Thoracic aorta (tissue), 2 donors: Measurements from ENCODE around the gene SYNM. TPM values are rescaled to one million over a fixed set of nuclear protein-coding genes. Genes with fewer than 3 reads are reported as not detected.

ENCODE experiments used
- ATAC-seq: fragments of 150-250 bp; one replicate; pipeline ENCODE4 v1.8.0; 2017; ENCODE audit warnings: low read depth; ENCODE audit not compliant: insufficient number of reproducible peaks, low FRiP score
- DNase-seq: peaks from one replicate; pipeline ENCODE4 v3.0.0-alpha.2; 2020; ENCODE audit warnings: low spot score
- H3K27ac ChIP-seq, 2 donors: fragments of 200-600 bp; sonication (generic); 1 replicate in 1 of 2; 2 replicates in 1 of 2; pipeline ENCODE4 v1.5.1; 2016; ENCODE audit warnings: mild to moderate bottlenecking in 2 of 2, moderate library complexity in 2 of 2
- H3K27me3 ChIP-seq: fragments of 200-600 bp; sonication (generic); replicated peaks from 2 replicates; pipeline ENCODE4 v1.6.0; 2016; ENCODE audit warnings: mild to moderate bottlenecking; ENCODE audit not compliant: insufficient read depth
- H3K36me3 ChIP-seq: fragments of 200-600 bp; sonication (generic); one replicate; pipeline ENCODE4 v1.5.1; 2016
- H3K4me1 ChIP-seq, 2 donors: fragments of 200-600 bp; sonication (generic); 1 replicate in 1 of 2; 2 replicates in 1 of 2; pipeline versions ENCODE4 v1.5.1 to v1.6.0; 2016; ENCODE audit warnings: low read depth in 2 of 2, mild to moderate bottlenecking in 1 of 2; ENCODE audit not compliant: control insufficient read depth in 1 of 2
- H3K4me3 ChIP-seq: fragments of 200-600 bp; sonication (generic); 2 replicates; pipeline ENCODE4 v1.5.1; 2016; ENCODE audit warnings: mild to moderate bottlenecking
- H3K9me3 ChIP-seq: fragments of 200-600 bp; sonication (generic); 2 replicates; pipeline ENCODE4 v1.5.1; 2016
- total RNA-seq, 2 donors: library from RNA; depleted of rRNA; stranded (reverse); fragments of >200 nt; gene quantifications; one replicate each; pipeline versions ENCODE4 v1.1.0 to v1.2.3, GENCODE V29; 2016
- TF ChIP-seq, protein P1 (sequence below): fragments of 200-600 bp; sonication (generic); IDR thresholded peaks from one replicate; pipeline ENCODE4 v1.5.1; 2019; ENCODE audit warnings: antibody characterized with exemption

The SYNM gene
- total RNA-seq, 2 donors from 2014 or later = 60.9 to 102 TPM

DNA sequence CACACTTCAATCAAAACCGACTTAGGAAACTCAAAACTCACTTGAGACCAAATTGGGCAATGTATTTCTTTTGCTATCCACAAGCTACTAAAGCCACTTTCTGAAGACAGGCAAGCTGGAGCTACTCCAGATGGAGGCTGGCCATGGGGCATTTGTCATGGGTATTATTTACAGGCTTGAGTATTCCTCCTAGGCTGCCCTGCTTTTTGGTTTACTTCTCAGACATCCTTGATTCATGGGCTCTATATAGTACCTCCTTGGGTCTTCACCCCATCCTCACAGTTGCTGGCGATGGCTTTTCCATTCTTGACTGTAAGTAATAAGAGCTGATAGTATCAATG lies 18.6 kb upstream of the SYNM start:
- ATAC-seq = no peak
- H3K36me3 ChIP-seq = no peaks in the 10 kb centered on the region
- no peaks in the 10 kb centered on the region for H3K4me1 ChIP-seq
- no peaks in the 10 kb centered on the region for H3K27me3 ChIP-seq
- no peak overlapping the region for H3K4me3 ChIP-seq
- H3K27ac ChIP-seq = no peak overlapping the region
- TF ChIP-seq, protein P1, sequence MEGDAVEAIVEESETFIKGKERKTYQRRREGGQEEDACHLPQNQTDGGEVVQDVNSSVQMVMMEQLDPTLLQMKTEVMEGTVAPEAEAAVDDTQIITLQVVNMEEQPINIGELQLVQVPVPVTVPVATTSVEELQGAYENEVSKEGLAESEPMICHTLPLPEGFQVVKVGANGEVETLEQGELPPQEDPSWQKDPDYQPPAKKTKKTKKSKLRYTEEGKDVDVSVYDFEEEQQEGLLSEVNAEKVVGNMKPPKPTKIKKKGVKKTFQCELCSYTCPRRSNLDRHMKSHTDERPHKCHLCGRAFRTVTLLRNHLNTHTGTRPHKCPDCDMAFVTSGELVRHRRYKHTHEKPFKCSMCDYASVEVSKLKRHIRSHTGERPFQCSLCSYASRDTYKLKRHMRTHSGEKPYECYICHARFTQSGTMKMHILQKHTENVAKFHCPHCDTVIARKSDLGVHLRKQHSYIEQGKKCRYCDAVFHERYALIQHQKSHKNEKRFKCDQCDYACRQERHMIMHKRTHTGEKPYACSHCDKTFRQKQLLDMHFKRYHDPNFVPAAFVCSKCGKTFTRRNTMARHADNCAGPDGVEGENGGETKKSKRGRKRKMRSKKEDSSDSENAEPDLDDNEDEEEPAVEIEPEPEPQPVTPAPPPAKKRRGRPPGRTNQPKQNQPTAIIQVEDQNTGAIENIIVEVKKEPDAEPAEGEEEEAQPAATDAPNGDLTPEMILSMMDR = no peak
- DNase-seq = no peak
- no peaks in the 10 kb centered on the region for H3K9me3 ChIP-seq

GRCh38 chr15:99087405-99087943 lies 17.4 kb upstream of the SYNM start:
- ATAC-seq (no peak), DNase-seq (no peak)
- H3K4me1 ChIP-seq = no peaks in the 10 kb centered on the region
- H3K4me3 ChIP-seq = no peak overlapping the region
- H3K27me3 ChIP-seq = no peaks in the 10 kb centered on the region
- H3K9me3 ChIP-seq = no peaks in the 10 kb centered on the region
- no peak overlapping the region for H3K27ac ChIP-seq
- no peaks in the 10 kb centered on the region for H3K36me3 ChIP-seq
- TF ChIP-seq, protein P1 = no peak

GRCh38 chr15:99090011-99090699 lies 14.7 kb upstream of the SYNM start:
- ATAC-seq (no peak), DNase-seq (no peak)

GRCh38 chr15:99090938-99091337 lies 13.9 kb upstream of the SYNM start:
- Histone ChIP-seq H3K27me3 (no peaks in the 10 kb centered on the region), H3K4me1 (no peaks in the 10 kb centered on the region), H3K4me3 (no peak overlapping the region), H3K9me3 (no peaks in the 10 kb centered on the region), H3K27ac (no peak overlapping the region), H3K36me3 (no peaks in the 10 kb centered on the region)
- ATAC-seq (no peak), DNase-seq (no peak)
- TF ChIP-seq, protein P1 = no peak

More at GRCh38 chr15:99090011-99090699, 14.7 kb upstream of the SYNM start:
- Histone ChIP-seq H3K36me3 (no peaks in the 10 kb centered on the region), H3K27ac (no peak overlapping the region), H3K9me3 (no peaks in the 10 kb centered on the region), H3K27me3 (no peaks in the 10 kb centered on the region), H3K4me1 (no peaks in the 10 kb centered on the region), H3K4me3 (no peak overlapping the region)
- TF ChIP-seq, protein P1 = no peak

DNA sequence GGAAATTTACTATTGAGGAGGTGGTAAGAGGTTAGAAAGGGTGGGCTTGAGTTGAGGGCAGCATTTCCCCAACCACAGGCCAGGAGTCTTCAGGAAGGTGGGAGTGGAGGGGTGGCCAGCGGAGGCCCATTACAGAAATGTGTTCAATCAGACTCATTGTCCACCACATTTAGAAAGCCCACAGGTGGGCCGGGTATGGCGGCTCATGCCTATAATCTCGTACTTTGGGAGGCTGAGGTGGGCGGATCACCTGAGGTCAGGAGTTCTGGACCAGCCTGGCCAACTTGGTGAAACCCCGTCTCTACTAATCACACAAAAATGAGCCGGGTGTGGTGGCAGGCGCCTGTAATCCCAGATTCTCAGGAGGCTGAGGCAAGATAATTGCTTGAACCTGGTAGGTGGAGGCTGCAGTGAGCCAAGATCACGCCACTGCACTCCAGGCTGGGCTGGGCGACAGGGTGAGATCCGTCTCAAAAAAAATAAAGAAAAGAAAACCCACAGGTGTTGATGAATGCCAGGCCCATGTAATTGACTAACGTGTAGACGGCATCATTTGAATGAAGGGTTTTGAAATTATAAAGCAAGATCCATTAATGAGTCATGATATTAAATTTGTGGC lies 12.2 kb upstream of the SYNM start:
- Histone ChIP-seq H3K27ac (no peak overlapping the region), H3K9me3 (no peaks in the 10 kb centered on the region), H3K27me3 (no peaks in the 10 kb centered on the region), H3K4me1 (no peaks in the 10 kb centered on the region), H3K4me3 (no peak overlapping the region), H3K36me3 (no peaks in the 10 kb centered on the region)
- no peak for ATAC-seq
- no peak for DNase-seq
- TF ChIP-seq, protein P1 = no peak
